Articular chondrocyte of knee joint (primary cell): ENCODE measurements around the gene ANKRD33. TPM values are rescaled to one million over a fixed set of nuclear protein-coding genes. Genes with fewer than 3 reads are reported as not detected.

Source experiments
- total RNA-seq: library from RNA; depleted of rRNA; stranded (reverse); fragments of >200 nt; gene quantifications from 2 replicates; pipeline ENCODE4 v1.2.3, GENCODE V29; 2012

Gene ANKRD33
- total RNA-seq, result not detected in 2 replicates

GRCh38 chr12:51887476-51888315, at the start of gene ANKRD33:
TSS of gene ANKRD33 (plus strand) at chr12:51888103. CDS start at chr12:51888187, 84 bp downstream.

GRCh38 chr12:51848326-51848727, 39.6 kb upstream of the ANKRD33 start, which contains the start of gene FIGNL2:
TSS of gene FIGNL2 (minus strand) at chr12:51848718. CDS start at chr12:51822413, 26,305 bp downstream.

GRCh38 chr12:51907083-51907855, 19.4 kb downstream of the ANKRD33 start, which contains the start of gene ACVRL1:
TSS of gene ACVRL1 (plus strand) at chr12:51907504. CDS start at chr12:51912475, 4,971 bp downstream.

Other genes with a start within 250 kb of the ANKRD33 start
- under 0.01 and 0.13 TPM in 2 replicates for gene FIGNL2, start 39.4 kb upstream of the ANKRD33 start, total RNA-seq
- 6.1 and 13.8 TPM in 2 replicates for gene ACVRL1, start 19.4 kb downstream of the ANKRD33 start, total RNA-seq
- gene ACVR1B, start 63.6 kb downstream of the ANKRD33 start, total RNA-seq, result 8.2 and 8.8 TPM in 2 replicates
- 0.65 TPM in 2 replicates for gene TAMALIN, start 118.8 kb downstream of the ANKRD33 start, total RNA-seq
- gene NR4A1, start 163.3 kb downstream of the ANKRD33 start, total RNA-seq, result 6.1 and 25.6 TPM in 2 replicates
- gene ATG101, start 181.9 kb downstream of the ANKRD33 start, total RNA-seq, result 37.5 and 45.2 TPM in 2 replicates
- gene SMIM41, start 191.6 kb downstream of the ANKRD33 start, total RNA-seq, result 0.39 and 0.65 TPM in 2 replicates